GM08714 (cell line): ENCODE measurements around the gene SYNE2.

Experiments
- H3K4me3 ChIP-seq: fragments of 200-500 bp; sonication (Bioruptor generic); 2 replicates; pipeline ENCODE4 v1.5.1; 2014; ENCODE audit warnings: mild to moderate bottlenecking, low read length, inconsistent platforms
- ZNF274 ChIP-seq: IDR thresholded peaks from 2 replicates; pipeline ENCODE4 v1.6.1; 2012; ENCODE audit warnings: mild to moderate bottlenecking, low read depth, low read length

Gene SYNE2

GRCh38 chr14:64244279-64244678 lies 391.5 kb downstream of the SYNE2 start:
- H3K4me3 ChIP-seq = no peak overlapping the region
- TF ChIP-seq ZNF274 = no peak

DNA sequence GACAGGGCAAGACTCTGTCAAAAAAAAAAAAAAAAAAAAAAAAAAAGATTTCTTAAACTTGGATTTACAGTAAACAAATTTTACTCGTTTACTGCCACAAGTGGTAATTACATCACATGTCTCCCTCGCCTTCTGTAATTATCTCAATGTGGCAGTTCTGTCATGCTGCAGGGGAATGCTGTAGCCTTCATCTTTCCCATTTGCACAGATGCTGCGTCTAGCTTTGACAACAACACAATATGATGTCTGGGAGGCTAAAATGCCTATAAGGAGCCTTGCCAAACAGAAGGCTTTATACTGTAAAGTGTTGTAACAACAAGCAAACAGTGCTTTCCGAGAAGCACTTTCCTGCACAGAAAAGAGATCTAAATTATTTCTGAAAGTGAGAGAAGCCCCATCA lies 392.7 kb downstream of the SYNE2 start:
- no peak overlapping the region for H3K4me3 ChIP-seq
- TF ChIP-seq ZNF274 = no peak

GRCh38 chr14:64246688-64247087 lies 393.9 kb downstream of the SYNE2 start:
- H3K4me3 ChIP-seq = no peak overlapping the region
- no peak for TF ChIP-seq ZNF274

- no peak overlapping the region for H3K4me3 ChIP-seq
- TF ChIP-seq ZNF274 = no peak
Measured at GRCh38 chr14:64247195-64247594, 394.4 kb downstream of the SYNE2 start.

GRCh38 chr14:64248689-64249088 lies 395.9 kb downstream of the SYNE2 start:
- H3K4me3 ChIP-seq = no peak overlapping the region
- no peak for TF ChIP-seq ZNF274

GRCh38 chr14:64249363-64249762 lies 396.6 kb downstream of the SYNE2 start:
- no peak for TF ChIP-seq ZNF274
- no peak overlapping the region for H3K4me3 ChIP-seq

DNA sequence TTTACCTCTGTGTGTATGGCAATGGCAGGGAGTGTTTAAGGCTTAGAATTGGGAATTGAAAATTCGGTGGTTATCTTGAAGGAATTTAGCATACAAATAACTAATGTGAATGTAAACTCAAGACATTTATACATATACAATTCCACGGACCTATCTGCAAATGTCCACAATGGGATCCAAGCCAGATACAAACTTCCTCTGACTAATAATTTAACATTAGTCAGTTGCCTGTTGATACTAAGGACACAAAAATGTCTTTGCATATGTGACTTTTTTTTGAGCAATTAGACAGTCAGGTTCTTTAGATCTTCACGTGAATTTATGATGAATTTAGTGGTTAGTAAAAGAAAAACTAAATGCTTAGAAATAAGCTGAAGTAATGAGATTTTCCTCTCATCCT lies 400.9 kb downstream of the SYNE2 start:
- no peak for TF ChIP-seq ZNF274
- no peak overlapping the region for H3K4me3 ChIP-seq

GRCh38 chr14:64255756-64256155 lies 403.0 kb downstream of the SYNE2 start:
- H3K4me3 ChIP-seq = no peak overlapping the region
- TF ChIP-seq ZNF274 = no peak

GRCh38 chr14:64260418-64260817 lies 407.6 kb downstream of the SYNE2 start:
- no peak overlapping the region for H3K4me3 ChIP-seq
- no peak for TF ChIP-seq ZNF274

DNA sequence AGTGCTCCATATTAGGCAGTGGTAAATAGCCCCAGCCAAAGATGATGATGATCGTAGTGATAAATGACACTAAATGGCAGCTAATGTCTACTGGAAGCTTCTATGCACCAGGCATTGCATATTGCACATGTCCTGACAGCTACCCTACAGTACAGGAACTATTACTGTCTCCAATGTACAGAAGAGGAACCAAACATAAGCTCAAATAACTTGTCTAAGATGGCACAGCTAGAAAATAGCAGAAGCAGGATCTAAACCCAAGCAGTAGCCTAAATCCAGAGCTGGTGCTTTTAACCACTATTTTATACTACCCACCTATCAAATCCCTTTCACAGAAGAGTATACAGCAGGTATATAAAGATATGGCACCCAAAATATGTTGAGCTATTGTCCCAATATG lies 412.4 kb downstream of the SYNE2 start:
- no peak for TF ChIP-seq ZNF274
- H3K4me3 ChIP-seq = no peak overlapping the region

- no peak for TF ChIP-seq ZNF274
- no peak overlapping the region for H3K4me3 ChIP-seq
Measured at GRCh38 chr14:64266239-64266638, 413.4 kb downstream of the SYNE2 start.

- TF ChIP-seq ZNF274 = no peak
- H3K4me3 ChIP-seq = no peak overlapping the region
Measured at GRCh38 chr14:64272019-64272418, 419.2 kb downstream of the SYNE2 start.
